Measurements from ENCODE around the gene TBC1D24.
"Not testable (repeated sequence)": the region's sequence is repeated elsewhere in the genome, so short reads cannot be mapped to it uniquely, and the experiment has no call there.

Gene TBC1D24

GRCh38 chr16:2475413-2476344 lies 752 bp downstream of the TBC1D24 start:
- H3K4me3 ChIP-seq (ENCODE audit: low read depth, low read length), result peak overlapping the region; percentile 53
- DNase-seq (ENCODE audit: low read depth, low spot score), result no peak
- in situ Hi-C loops (cut with HindIII; ENCODE audit: low sequenced_read_pairs), result no loop called here
- no peak for TF ChIP-seq CTCF (IDR thresholded peaks at IDR 0.05; ENCODE audit: low read depth, low read length)

- in situ Hi-C loops (cut with HindIII; ENCODE audit: low sequenced_read_pairs), result no loop called here
- no peak for DNase-seq (ENCODE audit: low read depth, low spot score)
- H3K4me3 ChIP-seq (ENCODE audit: low read depth, low read length), result no peak overlapping the region
- no peak for TF ChIP-seq CTCF (IDR thresholded peaks at IDR 0.05; ENCODE audit: low read depth, low read length)
Measured at GRCh38 chr16:2476345-2476720, 1.4 kb downstream of the TBC1D24 start.

GRCh38 chr16:2476741-2477140 lies 1.8 kb downstream of the TBC1D24 start:
- in situ Hi-C loops (cut with HindIII; ENCODE audit: low sequenced_read_pairs), result no loop called here
- no peak overlapping the region for H3K4me3 ChIP-seq (ENCODE audit: low read depth, low read length)
- no peak for DNase-seq (ENCODE audit: low read depth, low spot score)
- TF ChIP-seq CTCF (IDR thresholded peaks at IDR 0.05; ENCODE audit: low read depth, low read length), result no peak

GRCh38 chr16:2477327-2477726 lies 2.4 kb downstream of the TBC1D24 start:
- no peak for DNase-seq (ENCODE audit: low read depth, low spot score)
- in situ Hi-C loops (cut with HindIII; ENCODE audit: low sequenced_read_pairs), result no loop called here
- no peak overlapping the region for H3K4me3 ChIP-seq (ENCODE audit: low read depth, low read length)
- no peak for TF ChIP-seq CTCF (IDR thresholded peaks at IDR 0.05; ENCODE audit: low read depth, low read length)

- H3K4me3 ChIP-seq (ENCODE audit: low read depth, low read length), result no peak overlapping the region
- in situ Hi-C loops (cut with HindIII; ENCODE audit: low sequenced_read_pairs), result no loop called here
- no peak for DNase-seq (ENCODE audit: low read depth, low spot score)
- no peak for TF ChIP-seq CTCF (IDR thresholded peaks at IDR 0.05; ENCODE audit: low read depth, low read length)
Measured at GRCh38 chr16:2478279-2478678, 3.4 kb downstream of the TBC1D24 start.

- H3K4me3 ChIP-seq (ENCODE audit: low read depth, low read length); DNase-seq (ENCODE audit: low read depth, low spot score); in situ Hi-C loops (cut with HindIII; ENCODE audit: low sequenced_read_pairs): not testable (repeated sequence)
Measured at GRCh38 chr16:2479996-2480395, 5.1 kb downstream of the TBC1D24 start.

- DNase-seq (ENCODE audit: low read depth, low spot score), result no peak
- in situ Hi-C loops (cut with HindIII; ENCODE audit: low sequenced_read_pairs), result no loop called here
- H3K4me3 ChIP-seq (ENCODE audit: low read depth, low read length), result no peak overlapping the region
- no peak for TF ChIP-seq CTCF (IDR thresholded peaks at IDR 0.05; ENCODE audit: low read depth, low read length)
Measured at GRCh38 chr16:2480948-2481347, 6.0 kb downstream of the TBC1D24 start.

Data from astrocyte of the spinal cord (primary cell).